Vein endothelial cell (primary cell): ENCODE measurements around the gene TMEM145. TPM values are rescaled to one million over a fixed set of nuclear protein-coding genes. Genes with fewer than 3 reads are reported as not detected.

Source experiments
- small RNA-seq: library from RNA; depleted of rRNA; stranded (forward); fragments of <200 nt; gene quantifications from one replicate; pipeline ENCODE3, GENCODE V24; 2012
- total RNA-seq: library from RNA; depleted of rRNA; stranded (reverse); fragments of >200 nt; gene quantifications from 2 replicates; pipeline ENCODE4 v1.2.3, GENCODE V29; 2012

Gene TMEM145
- not detected in 2 replicates for total RNA-seq

GRCh38 chr19:42313096-42313839 is at the start of gene TMEM145:
TSS of gene TMEM145 (plus strand) at chr19:42313309. CDS start at chr19:42313377, 68 bp downstream.

GRCh38 chr19:42268704-42269477 is 44.2 kb upstream of the TMEM145 start, which contains the start of gene CIC:
TSS of gene CIC (plus strand) at chr19:42269252. CDS start at chr19:42271784, 2,532 bp downstream.

GRCh38 chr19:42301646-42302203 is 11.4 kb upstream of the TMEM145 start, which contains the start of gene PRR19:
TSS of gene PRR19 (plus strand) at chr19:42302132. CDS start at chr19:42309585, 7,453 bp downstream.

GRCh38 chr19:42325308-42325895 is 12.3 kb downstream of the TMEM145 start, which contains the start of gene MEGF8:
TSS of gene MEGF8 (plus strand) at chr19:42325635. CDS start at chr19:42326244, 609 bp downstream.

Small RNA genes lying within 50 kb of the gene (small RNA-seq; reads per million reads assigned to genes)
- not detected for gene MIR8077

Other genes starting within 250 kb of the TMEM145 start
- under 0.01 TPM in 1 of 2 replicates, not detected in the other for gene GRIK5, start 243.1 kb upstream of the TMEM145 start, total RNA-seq
- 23.2 and 26.8 TPM in 2 replicates for gene ZNF574, start 237.1 kb upstream of the TMEM145 start, total RNA-seq
- gene POU2F2, start 180.9 kb upstream of the TMEM145 start, total RNA-seq: 1.3 and 1.5 TPM in 2 replicates
- 18.9 and 24.6 TPM in 2 replicates for gene DEDD2, start 95.6 kb upstream of the TMEM145 start, total RNA-seq
- 15.7 and 16.7 TPM in 2 replicates for gene ZNF526, start 93.0 kb upstream of the TMEM145 start, total RNA-seq
- gene GSK3A, start 70.7 kb upstream of the TMEM145 start, total RNA-seq: 30.1 and 34.4 TPM in 2 replicates
- 56.6 and 90.2 TPM in 2 replicates for gene ERF, start 58.2 kb upstream of the TMEM145 start, total RNA-seq
- gene CIC, start 44.1 kb upstream of the TMEM145 start, total RNA-seq: 37.2 and 42.5 TPM in 2 replicates
- 0.67 and 0.98 TPM in 2 replicates for gene PRR19, start 11.2 kb upstream of the TMEM145 start, total RNA-seq
- 41.3 and 51.6 TPM in 2 replicates for gene PAFAH1B3, start 10.7 kb upstream of the TMEM145 start, total RNA-seq
- gene MEGF8, start 12.3 kb downstream of the TMEM145 start, total RNA-seq: 33.1 and 49.0 TPM in 2 replicates
- 0.65 TPM in 1 of 2 replicates, not detected in the other for gene CNFN, start 77.0 kb downstream of the TMEM145 start, total RNA-seq
- gene LIPE, start 114.1 kb downstream of the TMEM145 start, total RNA-seq: 4.5 and 5.6 TPM in 2 replicates
- not detected in 2 replicates for gene CXCL17, start 129.6 kb downstream of the TMEM145 start, total RNA-seq
- gene CEACAM1, start 215.2 kb downstream of the TMEM145 start, total RNA-seq: 3.2 and 6.2 TPM in 2 replicates